Prostate gland (tissue), 2 donors: ENCODE measurements around the gene ILRUN. TPM values are rescaled to one million over a fixed set of nuclear protein-coding genes. Genes with fewer than 3 reads are reported as not detected.
"Not testable (repeated sequence)": the region's sequence is repeated elsewhere in the genome, so short reads cannot be mapped to it uniquely, and the experiment has no call there.

Source experiments
- DNase-seq: peaks from one replicate; pipeline ENCODE4 v3.0.0-alpha.2; 2019; ENCODE audit warnings: low spot score
- H3K27ac ChIP-seq, 2 donors: fragments of 200-600 bp; sonication (generic); 2 replicates each; pipeline ENCODE4 v1.5.1; 2017 to 2019
- H3K27me3 ChIP-seq: fragments of 200-600 bp; sonication (generic); replicated peaks from 2 replicates; pipeline ENCODE4 v1.5.1; 2019; ENCODE audit not compliant: insufficient read depth
- H3K36me3 ChIP-seq, 2 donors: fragments of 200-600 bp; sonication (generic); 1 replicate in 1 of 2; 2 replicates in 1 of 2; pipeline versions ENCODE4 v1.5.1 to v1.8.1; 2017 to 2019
- H3K4me1 ChIP-seq: fragments of 200-600 bp; sonication (generic); replicated peaks from 2 replicates; pipeline ENCODE4 v1.5.1; 2019
- H3K4me3 ChIP-seq, 2 donors: fragments of 200-600 bp; sonication (generic); 2 replicates each; pipeline ENCODE4 v1.5.1; 2017 to 2019
- H3K9me3 ChIP-seq: fragments of 200-600 bp; sonication (generic); 2 replicates; pipeline ENCODE4 v1.5.1; 2017
- CTCF ChIP-seq, 4 experiments: fragments of 200-600 bp in 2 of 4; fragments of 450-650 bp in 2 of 4; sonication (generic) in 2 of 4; IDR thresholded peaks; 1 replicate in 3 of 4; 2 replicates in 1 of 4; pipeline ENCODE4 v1.5.1; 2016 to 2019; ENCODE audit warnings: antibody characterized with exemption in 4 of 4, mild to moderate bottlenecking in 2 of 4, moderate library complexity in 2 of 4
- POLR2A ChIP-seq: fragments of 450-650 bp; IDR thresholded peaks from one replicate; pipeline ENCODE4 v1.6.1; 2016; ENCODE audit warnings: antibody characterized with exemption, mild to moderate bottlenecking
- POLR2AphosphoS5 ChIP-seq: sonication (generic); formaldehyde crosslinking; IDR thresholded peaks from one replicate; pipeline ENCODE4 v1.6.1; 2017; ENCODE audit warnings: antibody characterized with exemption
- WGBS: methylation state at CpG from one replicate; pipeline ENCODE4 v1.1.5; 2018; 5-methylcytosine and 5-hydroxymethylcytosine counted together
- intact Hi-C: fragments of 100-400 bp; cut with DNase I; formaldehyde crosslinking; loops from one replicate; pipeline ENCODE4 v1.14.2; 2022
- total RNA-seq, 2 donors: library from RNA; depleted of rRNA; stranded (reverse); fragments of >200 nt; gene quantifications; one replicate each; pipeline ENCODE4 v1.1.0, GENCODE V29; 2016

ILRUN gene
- total RNA-seq, 2 donors from 2014 or later, result 57.4 to 93.6 TPM

GRCh38 chr6:34723203-34723602 is 26.6 kb upstream of the ILRUN start:
- Histone ChIP-seq H3K4me1 (no peaks in the 10 kb centered on the region), H3K36me3 (no peaks in the 10 kb centered on the region), H3K9me3 (no peaks in the 10 kb centered on the region), H3K4me3 (no peak overlapping the region), H3K27ac (no peak overlapping the region), H3K27me3 (no peaks in the 10 kb centered on the region)
- no peak for DNase-seq
- intact Hi-C loops, result no loop called here
- TF ChIP-seq CTCF (IDR thresholded peaks at IDR 0.05), result no peak
- 69% methylated on average over 2 of the region's 2 CpGs for WGBS

- WGBS, result 68% methylated on average over 8 of the region's 8 CpGs
- TF ChIP-seq CTCF (IDR thresholded peaks at IDR 0.05) (no peak), POLR2A (no peak), POLR2AphosphoS5 (no peak)
- no peak overlapping the region for H3K27ac ChIP-seq
- H3K4me1 ChIP-seq, result no peaks in the 10 kb centered on the region
- H3K27me3 ChIP-seq, result no peaks in the 10 kb centered on the region
- DNase-seq, result no peak
- no peak overlapping the region for H3K4me3 ChIP-seq
- intact Hi-C loops, result no loop called here
- H3K9me3 ChIP-seq, result no peaks in the 10 kb centered on the region
- H3K36me3 ChIP-seq, result no peaks in the 10 kb centered on the region
Measured at GRCh38 chr6:34722451-34722850, 25.9 kb upstream of the ILRUN start.

- intact Hi-C loops, H3K27me3 ChIP-seq, H3K4me3 ChIP-seq, H3K4me1 ChIP-seq, H3K36me3 ChIP-seq, DNase-seq, H3K27ac ChIP-seq, H3K9me3 ChIP-seq: not testable (repeated sequence)
- 42% methylated on average over 6 of the region's 6 CpGs for WGBS
Measured at GRCh38 chr6:34720160-34720559, 23.6 kb upstream of the ILRUN start.

GRCh38 chr6:34719646-34720045 is 23.1 kb upstream of the ILRUN start:
- H3K4me1 ChIP-seq, H3K27me3 ChIP-seq, H3K27ac ChIP-seq, H3K4me3 ChIP-seq, DNase-seq, H3K9me3 ChIP-seq, intact Hi-C loops, H3K36me3 ChIP-seq: not testable (repeated sequence)
- 32% methylated on average over 6 of the region's 9 CpGs for WGBS

GRCh38 chr6:34718976-34719375 is 22.4 kb upstream of the ILRUN start:
- H3K36me3 ChIP-seq, result no peaks in the 10 kb centered on the region
- WGBS, result 90% methylated on average over 4 of the region's 4 CpGs
- H3K4me1 ChIP-seq, result no peaks in the 10 kb centered on the region
- no peak for DNase-seq
- H3K9me3 ChIP-seq, result no peaks in the 10 kb centered on the region
- intact Hi-C loops, result no loop called here
- no peak for TF ChIP-seq POLR2A
- H3K27me3 ChIP-seq, result no peaks in the 10 kb centered on the region
- H3K4me3 ChIP-seq, result no peak overlapping the region
- no peak overlapping the region for H3K27ac ChIP-seq

- H3K27ac ChIP-seq, result no peak overlapping the region
- DNase-seq, result no peak
- H3K4me3 ChIP-seq, result no peak overlapping the region
- no peaks in the 10 kb centered on the region for H3K9me3 ChIP-seq
- intact Hi-C loops, result no loop called here
- no peaks in the 10 kb centered on the region for H3K27me3 ChIP-seq
- no peaks in the 10 kb centered on the region for H3K36me3 ChIP-seq
- 65% methylated on average over 2 of the region's 2 CpGs for WGBS
- no peaks in the 10 kb centered on the region for H3K4me1 ChIP-seq
- TF ChIP-seq CTCF (IDR thresholded peaks at IDR 0.05), result no peak
- no peak for TF ChIP-seq POLR2A
- TF ChIP-seq POLR2AphosphoS5, result no peak
Measured at GRCh38 chr6:34717466-34717865, 20.9 kb upstream of the ILRUN start.

GRCh38 chr6:34714663-34715062 is 18.1 kb upstream of the ILRUN start:
- Histone ChIP-seq H3K36me3 (no peaks in the 10 kb centered on the region), H3K4me3 (no peak overlapping the region), H3K27me3 (no peaks in the 10 kb centered on the region), H3K27ac (no peak overlapping the region), H3K4me1 (no peaks in the 10 kb centered on the region), H3K9me3 (no peaks in the 10 kb centered on the region)
- no peak for DNase-seq
- intact Hi-C loops, result no loop called here
- 90% methylated on average over 4 of the region's 4 CpGs for WGBS
- no peak for TF ChIP-seq POLR2AphosphoS5
- no peak for TF ChIP-seq CTCF (IDR thresholded peaks at IDR 0.05)
- TF ChIP-seq POLR2A, result no peak

- H3K9me3 ChIP-seq, H3K4me1 ChIP-seq, H3K4me3 ChIP-seq, H3K27me3 ChIP-seq, H3K36me3 ChIP-seq, DNase-seq, H3K27ac ChIP-seq, intact Hi-C loops: not testable (repeated sequence)
- WGBS, result 98% methylated on average over 7 of the region's 7 CpGs
Measured at GRCh38 chr6:34712881-34713280, 16.3 kb upstream of the ILRUN start.
